GM18520 (cell line): ENCODE results near the gene BRINP1.

Source experiments
- ATAC-seq: cut with Tn5 transposase; IDR thresholded peaks from one replicate; pipeline ENCODE4 v1.9.1; 2021; ENCODE audit not compliant: unreplicated experiment

Gene BRINP1

DNA sequence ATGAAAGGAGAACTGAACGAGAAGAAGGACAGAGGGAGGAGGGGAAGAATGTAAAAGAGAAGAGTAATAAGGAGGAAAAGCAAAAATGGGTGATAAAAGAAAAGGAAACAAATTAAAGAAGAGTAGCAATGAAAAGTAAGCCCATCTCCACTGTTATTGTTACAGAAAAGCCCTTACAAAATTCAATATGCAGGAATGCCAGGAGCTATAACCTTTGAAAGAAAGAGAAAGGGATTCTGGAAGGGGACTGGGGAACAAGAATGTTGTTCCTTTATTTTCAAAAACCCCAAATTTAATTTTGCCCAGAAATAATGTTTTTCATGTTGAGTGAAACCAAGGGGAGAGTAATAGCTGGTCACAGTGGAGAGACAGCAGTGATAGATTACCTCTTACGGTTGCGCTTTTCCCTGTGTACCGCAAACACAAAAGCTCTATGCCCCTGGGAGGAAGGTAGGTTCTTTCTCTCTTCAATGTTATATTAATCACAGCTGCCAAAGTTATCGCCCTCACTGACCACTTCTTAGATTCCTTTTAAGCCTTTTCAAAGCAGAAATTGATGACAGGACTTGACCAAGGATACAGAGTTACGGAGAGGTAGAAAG lies 86.7 kb downstream of the BRINP1 start:
- ATAC-seq: no peak

- no peak for ATAC-seq
Observed at GRCh38 chr9:119280740-119281485, 88.3 kb downstream of the BRINP1 start.

DNA sequence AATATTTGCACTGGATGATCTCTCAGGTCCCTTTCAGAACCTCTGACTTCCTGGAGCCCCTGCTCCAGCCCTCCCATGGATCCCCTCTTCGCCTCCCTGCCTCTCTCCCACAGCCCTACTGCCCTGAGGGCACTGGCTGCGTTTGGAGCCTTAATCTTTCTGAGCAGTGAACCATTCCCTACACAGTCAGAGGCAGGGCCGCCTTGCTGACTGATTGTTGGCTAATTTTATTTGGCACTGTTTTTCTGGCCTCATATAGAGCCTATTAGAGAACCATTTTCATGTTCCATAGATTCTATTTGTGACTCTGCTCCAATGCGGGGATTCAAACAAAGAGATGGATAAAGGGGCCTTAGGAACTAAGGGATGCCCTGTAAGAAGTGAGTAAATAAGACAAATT lies 91.1 kb downstream of the BRINP1 start:
- ATAC-seq: no peak

- ATAC-seq: no peak
Observed at GRCh38 chr9:119273984-119274665, 95.1 kb downstream of the BRINP1 start.

DNA sequence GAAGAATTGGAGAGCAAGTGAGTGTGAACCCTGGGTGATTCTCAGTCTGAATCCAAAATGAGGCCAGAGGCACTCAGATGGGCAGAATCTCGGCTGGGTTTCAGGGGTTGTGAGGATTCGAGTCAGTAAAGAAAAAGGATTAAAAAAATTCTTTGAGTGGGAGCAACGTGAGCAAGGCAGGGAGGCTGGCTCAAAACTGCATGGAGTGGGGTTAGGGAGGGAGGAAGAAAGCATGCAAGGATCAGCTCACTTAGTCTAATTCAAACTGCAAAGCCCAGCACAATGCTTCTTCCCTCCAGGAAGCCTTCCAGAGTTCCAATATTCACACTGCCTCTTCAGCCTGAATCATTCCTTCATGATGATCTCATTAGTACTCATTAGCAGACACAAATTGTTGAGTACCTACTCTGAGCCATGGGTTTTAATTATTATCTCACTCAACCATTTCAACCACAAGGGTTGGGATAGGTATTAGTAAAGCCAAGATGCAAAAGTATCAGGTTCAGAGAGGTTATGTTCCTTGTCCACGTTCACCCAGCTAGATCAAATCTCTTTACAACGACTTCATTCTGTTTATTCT lies 95.8 kb downstream of the BRINP1 start:
- no peak for ATAC-seq

- no peak for ATAC-seq
Observed at GRCh38 chr9:119272500-119273211, 96.6 kb downstream of the BRINP1 start.

- ATAC-seq: no peak
Observed at GRCh38 chr9:119268985-119269384, 100.2 kb downstream of the BRINP1 start.

GRCh38 chr9:119264165-119264564 lies 105.1 kb downstream of the BRINP1 start:
- no peak for ATAC-seq

- no peak for ATAC-seq
Observed at GRCh38 chr9:119257592-119257991, 111.6 kb downstream of the BRINP1 start.

DNA sequence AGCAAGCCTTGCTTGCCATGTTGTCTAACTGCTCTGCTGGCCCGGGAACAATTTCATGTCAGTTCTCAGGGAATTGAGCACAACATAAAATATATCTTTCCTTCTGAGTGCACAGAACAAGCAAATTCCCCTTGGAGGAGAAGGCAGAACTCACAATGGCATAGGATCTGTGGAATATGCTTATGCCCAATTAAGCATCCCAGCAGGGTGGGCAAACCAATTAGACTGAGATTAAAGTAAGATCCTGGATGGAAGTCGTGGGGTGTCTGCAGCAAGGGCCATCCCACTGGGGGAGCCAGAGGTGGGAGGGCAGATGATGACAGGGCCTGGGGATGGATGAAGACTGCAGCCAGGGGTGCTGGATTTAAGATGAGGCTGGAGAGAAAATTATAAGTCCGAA lies 114.1 kb downstream of the BRINP1 start:
- no peak for ATAC-seq

GRCh38 chr9:119252671-119253299 lies 116.5 kb downstream of the BRINP1 start:
- no peak for ATAC-seq

DNA sequence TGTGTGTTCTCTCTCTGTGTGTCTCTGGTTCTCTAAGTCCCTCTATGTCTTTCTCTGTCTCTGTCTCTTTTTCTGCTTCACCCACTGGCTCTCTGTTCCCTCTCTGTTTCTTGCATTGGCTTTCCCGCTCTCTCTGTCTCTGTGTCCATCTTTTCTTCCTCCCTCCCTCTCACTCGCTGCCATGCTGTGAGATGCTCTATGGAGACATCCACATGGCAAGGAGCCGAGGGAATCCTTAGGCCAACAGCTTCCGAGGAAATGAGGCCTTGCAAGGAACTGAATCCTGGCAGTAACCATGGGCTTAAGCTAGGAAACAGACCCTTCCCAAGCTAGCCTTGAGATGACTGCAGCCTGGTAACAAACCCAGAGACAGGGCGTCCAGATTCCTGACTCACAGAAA lies 117.3 kb downstream of the BRINP1 start:
- no peak for ATAC-seq

- ATAC-seq: no peak
Observed at GRCh38 chr9:119250730-119251129, 118.5 kb downstream of the BRINP1 start.

DNA sequence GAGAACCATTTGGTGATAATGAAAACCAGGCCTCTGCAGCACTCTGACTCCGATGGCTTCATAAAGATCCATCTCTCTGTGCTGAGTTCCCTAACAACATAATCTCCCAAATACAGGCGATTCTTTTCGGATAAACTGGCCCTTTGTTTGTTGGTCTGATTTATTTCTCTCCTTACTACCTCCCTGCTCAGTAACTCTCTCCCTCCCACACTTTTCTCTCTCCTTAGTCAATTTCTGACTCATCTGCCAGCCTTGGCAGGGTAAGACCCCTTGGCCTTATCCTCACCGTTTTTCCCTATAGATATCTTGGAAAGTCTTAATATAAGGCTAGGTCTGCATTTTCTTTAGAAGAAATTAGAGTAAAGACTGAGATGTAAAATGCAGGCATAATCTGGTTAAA lies 128.7 kb downstream of the BRINP1 start:
- ATAC-seq: no peak

DNA sequence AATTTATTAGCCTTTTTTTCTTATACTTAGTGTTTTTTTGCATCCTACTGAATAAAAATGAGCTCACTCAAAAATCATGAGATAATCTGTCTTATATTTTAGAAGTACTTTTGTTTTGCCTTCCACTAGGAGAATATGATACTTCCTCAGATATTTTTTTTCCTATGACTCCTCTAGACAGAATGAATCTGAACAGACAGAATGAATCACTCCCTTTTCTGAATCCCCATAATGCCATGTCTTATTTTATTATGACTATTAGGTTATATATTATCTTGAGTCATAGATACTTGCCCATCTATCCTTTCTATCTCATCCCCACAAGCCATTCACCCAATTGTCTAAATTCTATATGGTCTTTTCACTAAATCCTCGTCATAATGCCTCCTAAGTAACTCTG lies 134.6 kb downstream of the BRINP1 start:
- ATAC-seq: no peak

GRCh38 chr9:119227422-119227821 lies 141.8 kb downstream of the BRINP1 start:
- no peak for ATAC-seq

DNA sequence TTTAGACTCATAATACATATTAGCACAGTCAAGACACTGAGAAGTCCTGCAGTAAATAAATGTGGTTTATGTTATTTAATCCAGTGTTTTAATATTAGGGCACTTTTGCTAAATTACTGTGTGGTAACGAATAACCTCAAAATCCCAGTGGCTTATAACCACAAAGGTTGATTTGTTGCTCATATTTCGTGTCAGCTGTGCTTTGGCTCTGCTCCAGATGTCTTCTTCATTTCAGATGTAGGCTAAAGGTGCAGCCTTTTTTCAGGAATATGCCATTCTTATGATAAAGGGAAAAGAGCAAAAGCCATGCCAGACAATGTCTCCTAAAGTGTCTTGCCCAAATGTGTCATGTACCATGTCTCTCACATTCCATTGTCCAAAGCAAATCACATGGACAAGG lies 144.8 kb downstream of the BRINP1 start:
- ATAC-seq: no peak

- ATAC-seq: no peak
Observed at GRCh38 chr9:119221276-119221675, 148.0 kb downstream of the BRINP1 start.

- ATAC-seq: no peak
Observed at GRCh38 chr9:119218293-119218692, 150.9 kb downstream of the BRINP1 start.

DNA sequence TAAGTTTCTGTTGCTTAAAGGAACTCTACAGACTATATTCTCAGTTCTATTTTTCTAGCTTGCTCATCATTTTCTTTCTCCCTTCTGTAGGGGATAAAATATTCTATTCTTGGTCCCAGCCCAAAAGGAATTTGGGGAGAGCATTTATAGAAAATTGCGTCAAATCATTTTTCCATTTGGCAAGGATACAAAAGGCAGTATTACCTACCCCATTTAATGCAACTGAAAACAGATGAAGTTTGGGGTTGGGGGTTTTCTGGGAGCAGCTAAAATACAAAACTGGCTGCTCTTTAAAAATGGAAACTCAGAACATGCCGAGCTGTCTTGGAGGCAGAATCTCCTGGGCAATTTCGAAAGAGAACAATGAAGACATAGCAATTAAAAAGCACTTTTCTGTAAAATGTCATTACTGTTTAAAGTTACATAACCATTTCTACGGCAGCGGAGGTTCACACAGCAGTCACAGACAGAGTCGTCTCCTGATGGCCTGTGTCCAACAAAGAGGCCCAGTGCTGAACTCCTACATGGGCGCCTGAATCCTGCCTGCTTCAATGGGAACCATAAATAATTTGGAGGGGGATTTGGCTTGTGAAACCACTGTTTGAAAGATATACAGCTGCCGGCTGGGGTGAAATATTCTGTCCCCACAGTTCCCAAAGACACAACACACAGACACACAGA lies 152.4 kb downstream of the BRINP1 start:
- no peak for ATAC-seq
